ENCODE results near the gene SLC2A3.
"Not testable (repeated sequence)": the region's sequence is repeated elsewhere in the genome, so short reads cannot be mapped to it uniquely, and the experiment has no call there.

Gene SLC2A3

GRCh38 chr12:7929083-7929792, 6.7 kb downstream of the SLC2A3 start:
- H3K27me3 ChIP-seq (ENCODE audit: insufficient read depth, low read length, poor library complexity): no peaks in the 10 kb centered on the region
- H3K4me3 ChIP-seq (ENCODE audit: low read depth in 1 of 2, low read length in 2 of 2): no peak overlapping the region
- TF ChIP-seq EZH2 (IDR thresholded peaks at IDR 0.05; ENCODE audit: borderline replicate concordance, low read depth, low read length, severe bottlenecking): no peak
- TF ChIP-seq, protein P1, sequence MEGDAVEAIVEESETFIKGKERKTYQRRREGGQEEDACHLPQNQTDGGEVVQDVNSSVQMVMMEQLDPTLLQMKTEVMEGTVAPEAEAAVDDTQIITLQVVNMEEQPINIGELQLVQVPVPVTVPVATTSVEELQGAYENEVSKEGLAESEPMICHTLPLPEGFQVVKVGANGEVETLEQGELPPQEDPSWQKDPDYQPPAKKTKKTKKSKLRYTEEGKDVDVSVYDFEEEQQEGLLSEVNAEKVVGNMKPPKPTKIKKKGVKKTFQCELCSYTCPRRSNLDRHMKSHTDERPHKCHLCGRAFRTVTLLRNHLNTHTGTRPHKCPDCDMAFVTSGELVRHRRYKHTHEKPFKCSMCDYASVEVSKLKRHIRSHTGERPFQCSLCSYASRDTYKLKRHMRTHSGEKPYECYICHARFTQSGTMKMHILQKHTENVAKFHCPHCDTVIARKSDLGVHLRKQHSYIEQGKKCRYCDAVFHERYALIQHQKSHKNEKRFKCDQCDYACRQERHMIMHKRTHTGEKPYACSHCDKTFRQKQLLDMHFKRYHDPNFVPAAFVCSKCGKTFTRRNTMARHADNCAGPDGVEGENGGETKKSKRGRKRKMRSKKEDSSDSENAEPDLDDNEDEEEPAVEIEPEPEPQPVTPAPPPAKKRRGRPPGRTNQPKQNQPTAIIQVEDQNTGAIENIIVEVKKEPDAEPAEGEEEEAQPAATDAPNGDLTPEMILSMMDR (IDR thresholded peaks at IDR 0.05; ENCODE audit: borderline replicate concordance, extremely low read depth, low read length, poor library complexity, severe bottlenecking): no peak
- peaks cover 29% of the 10 kb centered on the region for H3K4me1 ChIP-seq (ENCODE audit: insufficient read depth, low read length)
- no peak overlapping the region for H3K27ac ChIP-seq (ENCODE audit: low read length)
- H3K79me2 ChIP-seq (ENCODE audit: insufficient read depth, low read length): peaks cover 30% of the 10 kb centered on the region
- H3K36me3 ChIP-seq (ENCODE audit: insufficient read depth, low read length): peaks cover 83% of the 10 kb centered on the region
- DNase-seq (no peak), ATAC-seq (ENCODE audit: insufficient read depth, low read depth) (no peak)
- peaks cover 13% of the 10 kb centered on the region for H4K20me1 ChIP-seq (ENCODE audit: insufficient read depth, low read length)
- no peak overlapping the region for H3K4me2 ChIP-seq (ENCODE audit: insufficient read depth, low read length)
- no peaks in the 10 kb centered on the region for H3K9me3 ChIP-seq (ENCODE audit: insufficient read depth, low read length, severe bottlenecking)
- H2AFZ ChIP-seq (ENCODE audit: low read depth, low read length): no peak overlapping the region
- H3K9ac ChIP-seq (ENCODE audit: low read depth, low read length): no peak overlapping the region

- Histone ChIP-seq H3K27ac (ENCODE audit: low read length) (no peak overlapping the region), H3K4me1 (ENCODE audit: insufficient read depth, low read length) (peaks cover 13% of the 10 kb centered on the region), H3K4me2 (ENCODE audit: insufficient read depth, low read length) (no peak overlapping the region), H3K4me3 (ENCODE audit: low read depth in 1 of 2, low read length in 2 of 2) (no peak overlapping the region), H3K27me3 (ENCODE audit: insufficient read depth, low read length, poor library complexity) (no peaks in the 10 kb centered on the region), H3K79me2 (ENCODE audit: insufficient read depth, low read length) (peaks cover 13% of the 10 kb centered on the region), H3K36me3 (ENCODE audit: insufficient read depth, low read length) (peaks cover 83% of the 10 kb centered on the region), H3K9ac (ENCODE audit: low read depth, low read length) (no peak overlapping the region), H2AFZ (ENCODE audit: low read depth, low read length) (no peak overlapping the region), H3K9me3 (ENCODE audit: insufficient read depth, low read length, severe bottlenecking) (no peaks in the 10 kb centered on the region), H4K20me1 (ENCODE audit: insufficient read depth, low read length) (peaks cover 8% of the 10 kb centered on the region; the same call in 1 of the 2 replicates)
- ATAC-seq (ENCODE audit: insufficient read depth, low read depth) (no peak), DNase-seq (no peak)
- TF ChIP-seq, protein P1 (IDR thresholded peaks at IDR 0.05; ENCODE audit: borderline replicate concordance, extremely low read depth, low read length, poor library complexity, severe bottlenecking): no peak
- TF ChIP-seq EZH2 (IDR thresholded peaks at IDR 0.05; ENCODE audit: borderline replicate concordance, low read depth, low read length, severe bottlenecking): no peak
These were observed 8.5 kb downstream of the SLC2A3 start for GRCh38 chr12:7927470-7927869.

GRCh38 chr12:7926068-7926666, 9.8 kb downstream of the SLC2A3 start:
- not testable (repeated sequence) for H3K9ac ChIP-seq (ENCODE audit: low read depth, low read length); H2AFZ ChIP-seq (ENCODE audit: low read depth, low read length); DNase-seq; H3K4me3 ChIP-seq (ENCODE audit: low read depth in 1 of 2, low read length in 2 of 2); H3K4me2 ChIP-seq (ENCODE audit: insufficient read depth, low read length); H3K27ac ChIP-seq (ENCODE audit: low read length); H3K4me1 ChIP-seq (ENCODE audit: insufficient read depth, low read length); H3K9me3 ChIP-seq (ENCODE audit: insufficient read depth, low read length, severe bottlenecking); H3K27me3 ChIP-seq (ENCODE audit: insufficient read depth, low read length, poor library complexity); H3K79me2 ChIP-seq (ENCODE audit: insufficient read depth, low read length); ATAC-seq (ENCODE audit: insufficient read depth, low read depth); H4K20me1 ChIP-seq (ENCODE audit: insufficient read depth, low read length)
- peaks cover 82% of the 10 kb centered on the region for H3K36me3 ChIP-seq (ENCODE audit: insufficient read depth, low read length)

Measured in DND-41 (cell line).